Muscle layer of colon (tissue), 2 donors: Measurements from ENCODE around the gene PRRG4.

Experiments used
- H3K27ac ChIP-seq: one replicate; pipeline ENCODE4 v1.7.0; 2013; ENCODE audit warnings: low read depth, mild to moderate bottlenecking, low read length, moderate library complexity
- H3K27me3 ChIP-seq, 2 donors: one replicate each; pipeline ENCODE4 v1.7.0; 2013; ENCODE audit warnings: low read length in 2 of 2, mild to moderate bottlenecking in 2 of 2; ENCODE audit not compliant: insufficient read depth in 2 of 2, control insufficient read depth in 1 of 2
- H3K36me3 ChIP-seq: one replicate; pipeline ENCODE4 v1.7.0; 2013; ENCODE audit warnings: mild to moderate bottlenecking, low read length; ENCODE audit not compliant: insufficient read depth
- H3K4me1 ChIP-seq: one replicate; pipeline ENCODE4 v1.7.0; 2013; ENCODE audit warnings: mild to moderate bottlenecking, low read length; ENCODE audit not compliant: insufficient read depth
- H3K4me3 ChIP-seq, 2 donors: one replicate each; pipeline ENCODE4 v1.7.0; 2013; ENCODE audit warnings: low read length in 2 of 2, low read depth in 1 of 2, mild to moderate bottlenecking in 1 of 2, moderate library complexity in 1 of 2
- H3K9ac ChIP-seq: one replicate; pipeline ENCODE4 v1.7.0; 2013; ENCODE audit warnings: low read length
- H3K9me3 ChIP-seq: one replicate; pipeline ENCODE4 v1.7.0; 2013; ENCODE audit warnings: mild to moderate bottlenecking, low read length
- donor health status: abdominal sarcoma.
- donor health status: Adenocarcinoma of cecum.

The PRRG4 gene

DNA sequence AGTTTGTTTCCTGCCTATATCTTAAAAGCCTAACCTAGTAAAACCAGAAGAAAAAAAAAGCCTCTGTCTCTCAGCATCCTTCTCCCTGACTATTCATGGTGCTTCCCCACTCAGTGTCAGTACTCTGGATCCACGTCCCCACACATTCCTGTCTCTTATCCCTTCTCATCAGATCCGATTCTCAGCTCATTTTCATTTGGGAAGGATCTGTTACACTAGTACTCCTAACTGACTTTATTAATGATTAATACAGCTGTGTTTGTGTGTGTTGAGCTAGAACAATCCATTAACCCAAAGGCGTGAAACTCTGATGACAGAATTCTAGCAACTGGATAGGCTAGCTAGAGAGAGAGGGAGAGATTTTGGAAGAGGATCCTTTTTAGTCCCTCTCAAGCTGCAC is 1.5 kb downstream of the PRRG4 start:
- Histone ChIP-seq H3K27me3 (peaks cover 0 to 17% of the 10 kb centered on the region in 2 donors), H3K4me3 (no peak overlapping the region), H3K36me3 (no peaks in the 10 kb centered on the region), H3K4me1 (peaks cover 4% of the 10 kb centered on the region), H3K9ac (no peak overlapping the region), H3K9me3 (no peaks in the 10 kb centered on the region), H3K27ac (no peak overlapping the region)

DNA sequence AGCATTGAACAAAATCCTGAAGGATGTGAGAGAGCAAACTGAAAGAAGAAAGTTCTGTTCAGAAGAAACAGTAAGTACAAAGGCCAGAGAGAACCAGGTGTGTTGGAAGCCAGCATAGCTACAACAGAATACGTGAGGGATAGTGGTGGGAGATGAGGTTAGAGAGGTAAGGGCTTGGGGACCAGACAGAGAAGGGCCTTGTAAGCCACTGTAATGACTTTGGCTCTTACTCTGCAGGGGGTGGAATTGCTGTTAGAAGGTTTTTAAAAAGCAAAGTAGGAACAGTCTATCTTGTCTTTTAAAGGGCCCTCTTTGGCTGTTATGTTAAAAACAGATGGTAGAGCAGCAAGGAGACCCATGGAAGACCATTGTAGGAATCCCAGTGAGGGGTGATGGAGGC is 4.2 kb downstream of the PRRG4 start:
- H3K36me3 ChIP-seq = no peaks in the 10 kb centered on the region

GRCh38 chr11:32836946-32837345 is 7.2 kb downstream of the PRRG4 start:
- Histone ChIP-seq H3K4me3 (no peak overlapping the region), H3K27ac (no peak overlapping the region), H3K27me3 (no peaks in the 10 kb centered on the region), H3K9ac (no peak overlapping the region), H3K36me3 (no peaks in the 10 kb centered on the region), H3K9me3 (no peaks in the 10 kb centered on the region), H3K4me1 (no peaks in the 10 kb centered on the region)

More for the DNA sequence above, 4.2 kb downstream of the PRRG4 start:
- H3K4me1 ChIP-seq = peaks cover 4% of the 10 kb centered on the region
- no peak overlapping the region for H3K4me3 ChIP-seq
- H3K27me3 ChIP-seq = peaks cover 0 to 17% of the 10 kb centered on the region in 2 donors
- no peaks in the 10 kb centered on the region for H3K9me3 ChIP-seq
- H3K27ac ChIP-seq = no peak overlapping the region
- H3K9ac ChIP-seq = no peak overlapping the region

DNA sequence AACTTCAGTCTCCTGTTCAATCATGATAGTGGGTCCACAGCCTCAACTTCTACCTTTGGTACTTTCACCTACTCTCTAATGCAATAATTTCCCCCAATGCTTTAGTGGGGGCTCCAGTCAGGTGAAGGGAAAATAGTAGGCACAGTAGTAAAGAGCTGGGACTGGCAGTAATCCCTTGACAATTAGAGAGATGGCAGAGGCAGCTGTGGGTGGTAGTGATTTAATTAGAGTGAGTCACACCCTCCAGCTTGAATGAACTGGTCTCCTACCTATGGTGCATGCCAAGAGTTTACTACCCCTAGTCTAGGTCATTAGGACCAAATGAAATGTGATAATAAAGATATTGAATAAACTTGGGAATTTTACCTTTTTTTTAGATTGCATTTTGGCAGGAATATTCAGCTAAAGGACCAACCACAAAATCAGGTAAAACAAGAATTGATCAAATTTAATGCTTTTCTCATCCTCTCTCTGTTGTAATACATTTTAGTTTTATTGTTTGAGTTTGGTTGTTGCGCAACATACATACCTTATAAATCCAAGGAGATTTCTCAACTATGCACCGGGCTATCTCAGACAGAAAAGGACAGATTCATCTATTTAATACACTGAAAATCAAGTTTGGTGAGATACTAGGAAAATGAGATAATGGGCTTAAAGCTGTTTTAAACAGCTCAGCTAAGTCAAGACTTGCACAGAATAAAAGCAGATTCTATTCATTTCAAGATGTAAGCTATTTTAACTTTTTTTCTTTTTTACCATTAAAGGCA is 9.0 kb downstream of the PRRG4 start:
- no peaks in the 10 kb centered on the region for H3K27me3 ChIP-seq
- H3K4me3 ChIP-seq = no peak overlapping the region
- no peaks in the 10 kb centered on the region for H3K4me1 ChIP-seq
- no peak overlapping the region for H3K27ac ChIP-seq
- H3K9ac ChIP-seq = no peak overlapping the region
- no peaks in the 10 kb centered on the region for H3K36me3 ChIP-seq
- H3K9me3 ChIP-seq = no peaks in the 10 kb centered on the region

DNA sequence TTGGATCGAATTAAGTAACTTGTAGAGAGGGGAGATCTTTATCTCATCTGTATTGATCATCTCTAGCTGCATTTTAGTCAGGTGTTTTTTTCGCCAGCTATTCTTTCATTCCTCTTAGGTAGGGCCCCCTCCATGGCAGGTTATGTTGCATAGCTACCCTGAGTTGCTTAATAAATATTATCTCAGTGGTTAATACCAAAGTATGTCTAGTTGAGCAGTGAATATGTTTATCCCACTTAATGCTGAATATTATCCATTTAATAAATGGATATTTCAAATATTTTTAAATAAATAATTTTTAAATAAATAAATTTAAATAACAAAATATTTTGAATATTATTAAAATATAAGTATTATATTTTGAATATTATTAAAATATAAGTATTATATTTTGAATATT is 9.6 kb downstream of the PRRG4 start:
- H3K27ac ChIP-seq = no peak overlapping the region
- no peaks in the 10 kb centered on the region for H3K4me1 ChIP-seq
- no peaks in the 10 kb centered on the region for H3K36me3 ChIP-seq
- no peak overlapping the region for H3K9ac ChIP-seq
- no peaks in the 10 kb centered on the region for H3K27me3 ChIP-seq
- no peaks in the 10 kb centered on the region for H3K9me3 ChIP-seq
- H3K4me3 ChIP-seq = no peak overlapping the region

- Histone ChIP-seq H3K36me3 (no peaks in the 10 kb centered on the region), H3K4me1 (no peaks in the 10 kb centered on the region), H3K4me3 (no peak overlapping the region), H3K27ac (no peak overlapping the region), H3K27me3 (no peaks in the 10 kb centered on the region), H3K9ac (no peak overlapping the region), H3K9me3 (no peaks in the 10 kb centered on the region)
These were observed 10.9 kb downstream of the PRRG4 start for GRCh38 chr11:32840587-32840986.

- no peaks in the 10 kb centered on the region for H3K4me1 ChIP-seq
- H3K9me3 ChIP-seq = no peaks in the 10 kb centered on the region
- no peaks in the 10 kb centered on the region for H3K36me3 ChIP-seq
- no peak overlapping the region for H3K4me3 ChIP-seq
- no peak overlapping the region for H3K9ac ChIP-seq
- no peaks in the 10 kb centered on the region for H3K27me3 ChIP-seq
- H3K27ac ChIP-seq = no peak overlapping the region
These were observed 13.8 kb downstream of the PRRG4 start for GRCh38 chr11:32843544-32843943.

DNA sequence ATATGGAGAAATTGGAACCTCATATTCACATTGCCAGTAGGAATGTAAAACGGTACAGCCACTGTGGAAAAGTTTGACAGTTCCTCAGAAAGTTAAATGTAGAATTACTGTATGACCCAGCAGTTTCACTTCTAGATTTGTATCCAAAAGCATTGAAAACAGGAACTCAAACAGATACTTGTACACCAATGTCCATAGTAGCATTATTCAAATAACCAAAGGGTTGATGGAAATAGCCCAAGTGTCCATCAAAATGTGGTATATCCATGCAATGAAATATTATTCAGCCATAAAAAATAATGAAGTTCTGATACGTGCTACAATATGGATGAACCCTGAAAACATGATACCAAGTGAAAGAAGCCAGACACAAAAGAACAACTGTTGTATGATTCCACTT is 17.8 kb downstream of the PRRG4 start:
- no peaks in the 10 kb centered on the region for H3K4me1 ChIP-seq
- no peaks in the 10 kb centered on the region for H3K9me3 ChIP-seq
- no peak overlapping the region for H3K27ac ChIP-seq
- no peak overlapping the region for H3K4me3 ChIP-seq
- no peak overlapping the region for H3K9ac ChIP-seq
- no peaks in the 10 kb centered on the region for H3K36me3 ChIP-seq
- H3K27me3 ChIP-seq = no peaks in the 10 kb centered on the region

GRCh38 chr11:32849761-32850160 is 20.0 kb downstream of the PRRG4 start:
- Histone ChIP-seq H3K4me3 (no peak overlapping the region), H3K27ac (no peak overlapping the region), H3K9me3 (no peaks in the 10 kb centered on the region), H3K4me1 (no peaks in the 10 kb centered on the region), H3K27me3 (no peaks in the 10 kb centered on the region), H3K36me3 (no peaks in the 10 kb centered on the region), H3K9ac (no peak overlapping the region)

GRCh38 chr11:32851251-32851650 is 21.5 kb downstream of the PRRG4 start:
- Histone ChIP-seq H3K27ac (no peak overlapping the region), H3K9me3 (no peaks in the 10 kb centered on the region)

GRCh38 chr11:32852207-32852606 is 22.5 kb downstream of the PRRG4 start:
- no peaks in the 10 kb centered on the region for H3K9me3 ChIP-seq
- no peaks in the 10 kb centered on the region for H3K27me3 ChIP-seq
- H3K27ac ChIP-seq = no peak overlapping the region
- H3K4me3 ChIP-seq = no peak overlapping the region
- H3K4me1 ChIP-seq = no peaks in the 10 kb centered on the region
- H3K9ac ChIP-seq = no peak overlapping the region
- H3K36me3 ChIP-seq = no peaks in the 10 kb centered on the region

More at GRCh38 chr11:32851251-32851650, 21.5 kb downstream of the PRRG4 start:
- no peaks in the 10 kb centered on the region for H3K27me3 ChIP-seq
- no peaks in the 10 kb centered on the region for H3K4me1 ChIP-seq
- no peaks in the 10 kb centered on the region for H3K36me3 ChIP-seq
- H3K9ac ChIP-seq = no peak overlapping the region
- no peak overlapping the region for H3K4me3 ChIP-seq

GRCh38 chr11:32855601-32856000 is 25.9 kb downstream of the PRRG4 start:
- Histone ChIP-seq H3K27me3 (no peaks in the 10 kb centered on the region), H3K4me3 (no peak overlapping the region), H3K9me3 (no peaks in the 10 kb centered on the region), H3K4me1 (no peaks in the 10 kb centered on the region), H3K9ac (no peak overlapping the region), H3K36me3 (no peaks in the 10 kb centered on the region), H3K27ac (no peak overlapping the region)
